Right lobe of liver (tissue), 4 donors: ENCODE results near the gene DCTN1.
"Not testable (repeated sequence)": the region's sequence is repeated elsewhere in the genome, so short reads cannot be mapped to it uniquely, and the experiment has no call there.

Experiments
- CTCF ChIP-seq, 4 donors: fragments of 200-600 bp in 3 of 4; fragments of 450-650 bp in 1 of 4; IDR thresholded peaks; one replicate each; pipeline versions ENCODE4 v1.5.1 to v1.8.0; 2016 to 2022; ENCODE audit warnings: antibody characterized with exemption in 4 of 4, mild to moderate bottlenecking in 2 of 4
- POLR2A ChIP-seq: fragments of 450-650 bp; IDR thresholded peaks from one replicate; pipeline ENCODE4 v1.6.1; 2017; ENCODE audit warnings: antibody characterized with exemption, mild to moderate bottlenecking
- donor health status: DM: no; HTN: no; CAD: no.
- donor health status: DM: no; HTN: no; CAD: no.
- donor health status: DM: no; HTN: yes; CAD: no.

- not testable (repeated sequence) for TF ChIP-seq CTCF (IDR thresholded peaks at IDR 0.05); POLR2A
Measured at GRCh38 chr2:74420443-74421103, 40.5 kb upstream of the DCTN1 start.
